ENCODE measurements around the gene CIC.
"Not testable (repeated sequence)": the region's sequence is repeated elsewhere in the genome, so short reads cannot be mapped to it uniquely, and the experiment has no call there.

- not testable (repeated sequence) for TF ChIP-seq CTCF (IDR thresholded peaks at IDR 0.05; ENCODE audit: insufficient read depth, low read length, poor library complexity, severe bottlenecking); EZH2phosphoT487 (conservative IDR thresholded peaks at IDR 0.05; ENCODE audit: low read length)
These were observed 2.9 kb upstream of the CIC start for GRCh38 chr19:42266105-42266504.
